ENCODE measurements around the gene LINGO4.

LINGO4 gene

GRCh38 chr1:151832318-151832980 lies 27.2 kb upstream of the LINGO4 start:
- no peak overlapping the region for H3K4me2 ChIP-seq (ENCODE audit: low read length)
- no peak overlapping the region for H3K4me3 ChIP-seq (ENCODE audit: low read length)
- no peaks in the 10 kb centered on the region for H3K36me3 ChIP-seq (ENCODE audit: insufficient read depth, low read length)
- H3K27me3 ChIP-seq (ENCODE audit: control insufficient read depth, insufficient read depth, low read length): peaks cover 27% of the 10 kb centered on the region
- H3K9ac ChIP-seq (ENCODE audit: low read depth, low read length): no peak overlapping the region
- H3K9me3 ChIP-seq (replicated peaks; ENCODE audit: low read length): no peaks in the 10 kb centered on the region
- H3K4me1 ChIP-seq (ENCODE audit: control insufficient read depth, insufficient read depth, low read length): peaks cover 4% of the 10 kb centered on the region

DNA sequence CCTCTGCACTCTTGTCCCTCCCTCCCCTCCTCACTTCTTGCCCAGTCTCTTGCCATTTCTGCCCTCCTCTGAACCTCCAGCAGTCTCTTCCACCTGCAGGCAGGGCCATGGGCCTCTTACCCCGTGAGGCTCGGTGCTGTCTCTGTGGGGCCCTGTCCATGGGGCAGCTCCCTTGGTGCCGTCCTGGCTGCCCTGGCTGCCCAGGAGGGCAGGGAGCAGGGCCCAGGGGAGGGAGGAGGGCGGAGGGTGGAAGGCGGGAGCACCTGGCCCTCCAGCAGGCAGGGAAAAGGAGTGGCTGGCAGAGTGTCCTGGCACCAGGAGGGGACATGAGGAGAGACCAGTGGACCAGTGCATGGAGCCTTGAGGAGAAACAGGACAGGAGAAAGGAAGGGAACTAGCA lies 26.4 kb upstream of the LINGO4 start, which contains the start of gene RORC:
TSS of gene RORC (minus strand) at position 198 of the 400 bp plus-strand sequence. CDS start at position 160, 38 bp downstream.
- H3K4me2 ChIP-seq (ENCODE audit: low read length): no peak within 1 kb of the TSS
- H3K27me3 ChIP-seq (ENCODE audit: control insufficient read depth, insufficient read depth, low read length): peaks cover 23% of the 10 kb centered on the region
- H3K4me3 ChIP-seq (ENCODE audit: low read length): no peak within 1 kb of the TSS
- peaks cover 4% of the 10 kb centered on the region for H3K4me1 ChIP-seq (ENCODE audit: control insufficient read depth, insufficient read depth, low read length)
- H3K9ac ChIP-seq (ENCODE audit: low read depth, low read length): no peak within 1 kb of the TSS
- no peaks in the 10 kb centered on the region for H3K9me3 ChIP-seq (replicated peaks; ENCODE audit: low read length)
- no peaks in the 10 kb centered on the region for H3K36me3 ChIP-seq (ENCODE audit: insufficient read depth, low read length)

DNA sequence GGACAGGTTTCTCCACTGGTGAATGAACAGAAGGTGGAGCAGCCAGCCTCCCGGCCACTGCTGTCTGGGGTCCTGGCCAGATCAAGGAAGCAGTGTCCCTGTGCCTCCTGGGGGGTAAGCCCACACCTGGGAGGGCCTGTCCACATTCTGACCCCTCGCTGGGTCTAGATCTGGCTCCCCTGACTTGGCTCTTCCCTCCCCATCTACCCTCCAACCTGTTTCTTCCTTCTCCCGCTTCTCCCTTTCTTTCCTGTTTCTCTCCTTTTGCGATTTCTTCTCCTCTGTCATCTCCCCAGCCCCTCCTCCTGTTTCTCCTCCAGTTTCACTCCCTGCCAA lies 26.0 kb upstream of the LINGO4 start:
- H3K4me2 ChIP-seq (ENCODE audit: low read length): no peak overlapping the region
- H3K4me1 ChIP-seq (ENCODE audit: control insufficient read depth, insufficient read depth, low read length): peaks cover 4% of the 10 kb centered on the region
- peaks cover 27% of the 10 kb centered on the region for H3K27me3 ChIP-seq (ENCODE audit: control insufficient read depth, insufficient read depth, low read length)
- no peaks in the 10 kb centered on the region for H3K9me3 ChIP-seq (replicated peaks; ENCODE audit: low read length)
- H3K9ac ChIP-seq (ENCODE audit: low read depth, low read length): no peak overlapping the region
- no peaks in the 10 kb centered on the region for H3K36me3 ChIP-seq (ENCODE audit: insufficient read depth, low read length)
- H3K4me3 ChIP-seq (ENCODE audit: low read length): no peak overlapping the region

- no peak overlapping the region for H3K4me3 ChIP-seq (ENCODE audit: low read length)
- H3K27me3 ChIP-seq (ENCODE audit: control insufficient read depth, insufficient read depth, low read length): peaks cover 32% of the 10 kb centered on the region
- H3K4me2 ChIP-seq (ENCODE audit: low read length): no peak overlapping the region
- peaks cover 4% of the 10 kb centered on the region for H3K4me1 ChIP-seq (ENCODE audit: control insufficient read depth, insufficient read depth, low read length)
- no peaks in the 10 kb centered on the region for H3K9me3 ChIP-seq (replicated peaks; ENCODE audit: low read length)
- no peaks in the 10 kb centered on the region for H3K36me3 ChIP-seq (ENCODE audit: insufficient read depth, low read length)
- H3K9ac ChIP-seq (ENCODE audit: low read depth, low read length): no peak overlapping the region
These were observed 24.8 kb upstream of the LINGO4 start for GRCh38 chr1:151830055-151830454.

DNA sequence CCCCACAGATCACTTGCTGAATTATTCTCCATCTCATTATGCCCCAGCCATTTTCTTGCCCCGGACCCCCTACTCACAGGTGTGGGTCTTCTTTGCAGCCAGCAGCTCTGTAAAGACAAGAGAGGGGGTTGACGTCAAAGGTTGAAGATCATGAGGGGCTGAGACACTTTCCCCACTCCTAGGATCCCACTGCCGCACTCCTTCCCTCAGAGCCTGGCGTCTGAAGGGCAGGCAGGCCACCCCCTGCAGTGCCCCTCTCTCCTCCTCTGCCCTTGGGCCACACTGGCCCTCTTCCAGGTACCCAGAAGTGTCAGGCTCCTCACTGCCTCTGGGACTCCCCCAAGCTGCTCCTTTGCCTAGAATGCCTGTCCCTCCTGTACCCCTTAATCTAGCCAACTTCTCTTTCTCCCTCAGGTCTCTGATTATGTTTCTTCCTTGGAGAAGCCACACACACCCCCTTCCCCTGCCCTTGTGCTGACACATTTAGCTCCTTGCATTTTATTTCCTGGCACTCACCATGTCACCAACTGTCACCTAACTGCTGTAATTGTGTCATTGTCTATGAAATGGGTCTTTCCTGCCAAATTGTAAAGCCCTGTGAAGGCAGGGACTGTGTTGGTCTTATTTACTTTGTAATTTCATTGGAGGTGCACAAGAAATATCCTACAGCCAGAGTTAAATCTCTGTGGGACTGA lies 24.3 kb upstream of the LINGO4 start:
- Histone ChIP-seq H3K4me1 (ENCODE audit: control insufficient read depth, insufficient read depth, low read length) (peaks cover 4% of the 10 kb centered on the region), H3K4me3 (ENCODE audit: low read length) (no peak overlapping the region), H3K36me3 (ENCODE audit: insufficient read depth, low read length) (no peaks in the 10 kb centered on the region), H3K27me3 (ENCODE audit: control insufficient read depth, insufficient read depth, low read length) (peaks cover 37% of the 10 kb centered on the region), H3K9me3 (replicated peaks; ENCODE audit: low read length) (no peaks in the 10 kb centered on the region), H3K4me2 (ENCODE audit: low read length) (no peak overlapping the region), H3K9ac (ENCODE audit: low read depth, low read length) (no peak overlapping the region)

DNA sequence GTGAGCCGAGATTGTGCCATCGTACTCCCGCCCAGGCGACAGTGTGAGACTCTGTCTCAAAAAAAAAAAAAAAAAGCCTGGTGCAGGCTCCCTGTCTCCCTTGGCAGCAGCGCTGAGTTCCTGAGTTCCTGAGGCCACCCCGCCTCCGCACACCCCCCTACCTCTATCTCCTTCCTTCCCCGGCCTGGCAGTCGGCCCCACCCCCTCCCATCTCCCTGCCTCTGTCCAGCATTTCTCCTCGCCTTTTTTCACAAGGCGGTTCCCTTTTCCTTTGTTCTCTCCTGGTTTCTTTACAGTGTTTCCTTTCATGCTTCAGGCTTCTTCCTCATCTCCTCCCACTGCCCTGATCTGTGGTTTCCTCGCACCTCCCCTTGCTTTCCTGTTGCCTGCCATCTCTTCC lies 23.7 kb upstream of the LINGO4 start:
- Histone ChIP-seq H3K9me3 (replicated peaks; ENCODE audit: low read length) (no peaks in the 10 kb centered on the region), H3K27me3 (ENCODE audit: control insufficient read depth, insufficient read depth, low read length) (peaks cover 42% of the 10 kb centered on the region), H3K4me2 (ENCODE audit: low read length) (no peak overlapping the region), H3K36me3 (ENCODE audit: insufficient read depth, low read length) (no peaks in the 10 kb centered on the region), H3K4me3 (ENCODE audit: low read length) (no peak overlapping the region), H3K9ac (ENCODE audit: low read depth, low read length) (no peak overlapping the region), H3K4me1 (ENCODE audit: control insufficient read depth, insufficient read depth, low read length) (peaks cover 4% of the 10 kb centered on the region)

GRCh38 chr1:151827853-151828252 lies 22.6 kb upstream of the LINGO4 start:
- no peak overlapping the region for H3K9ac ChIP-seq (ENCODE audit: low read depth, low read length)
- no peaks in the 10 kb centered on the region for H3K36me3 ChIP-seq (ENCODE audit: insufficient read depth, low read length)
- H3K4me1 ChIP-seq (ENCODE audit: control insufficient read depth, insufficient read depth, low read length): peaks cover 4% of the 10 kb centered on the region
- H3K4me2 ChIP-seq (ENCODE audit: low read length): no peak overlapping the region
- no peaks in the 10 kb centered on the region for H3K9me3 ChIP-seq (replicated peaks; ENCODE audit: low read length)
- H3K4me3 ChIP-seq (ENCODE audit: low read length): no peak overlapping the region
- H3K27me3 ChIP-seq (ENCODE audit: control insufficient read depth, insufficient read depth, low read length): peaks cover 53% of the 10 kb centered on the region

GRCh38 chr1:151825751-151826660 lies 20.8 kb upstream of the LINGO4 start:
- H3K4me1 ChIP-seq (ENCODE audit: control insufficient read depth, insufficient read depth, low read length): peaks cover 4% of the 10 kb centered on the region
- H3K4me3 ChIP-seq (ENCODE audit: low read length): no peak overlapping the region
- H3K9me3 ChIP-seq (replicated peaks; ENCODE audit: low read length): no peaks in the 10 kb centered on the region
- H3K27me3 ChIP-seq (ENCODE audit: control insufficient read depth, insufficient read depth, low read length): peaks cover 65% of the 10 kb centered on the region
- H3K4me2 ChIP-seq (ENCODE audit: low read length): no peak overlapping the region
- no peak overlapping the region for H3K9ac ChIP-seq (ENCODE audit: low read depth, low read length)
- H3K36me3 ChIP-seq (ENCODE audit: insufficient read depth, low read length): no peaks in the 10 kb centered on the region

DNA sequence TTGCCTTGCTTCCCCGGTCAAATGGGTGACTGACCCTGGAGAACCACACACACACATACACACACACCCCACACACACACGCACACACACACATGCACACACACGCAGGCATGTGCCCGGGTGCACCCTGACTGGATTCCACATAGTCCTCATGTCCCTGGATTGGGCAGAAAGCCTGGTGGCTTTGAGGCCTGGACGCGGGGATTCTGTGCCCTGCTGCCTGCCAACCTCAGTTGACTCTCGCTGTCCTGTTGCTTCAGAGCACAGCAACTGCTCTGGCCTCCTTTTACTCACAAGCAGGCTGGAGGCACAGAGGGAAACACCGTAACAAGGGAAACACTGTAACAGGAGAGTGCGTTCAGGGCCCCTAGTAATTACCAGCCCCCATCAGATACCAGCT lies 20.0 kb upstream of the LINGO4 start:
- H3K4me1 ChIP-seq (ENCODE audit: control insufficient read depth, insufficient read depth, low read length): peaks cover 4% of the 10 kb centered on the region

GRCh38 chr1:151823175-151823574 lies 18.0 kb upstream of the LINGO4 start:
- Histone ChIP-seq H3K27me3 (ENCODE audit: control insufficient read depth, insufficient read depth, low read length) (peaks cover 60% of the 10 kb centered on the region), H3K9ac (ENCODE audit: low read depth, low read length) (no peak overlapping the region), H3K4me3 (ENCODE audit: low read length) (no peak overlapping the region), H3K36me3 (ENCODE audit: insufficient read depth, low read length) (no peaks in the 10 kb centered on the region), H3K4me1 (ENCODE audit: control insufficient read depth, insufficient read depth, low read length) (no peaks in the 10 kb centered on the region), H3K4me2 (ENCODE audit: low read length) (no peak overlapping the region), H3K9me3 (replicated peaks; ENCODE audit: low read length) (no peaks in the 10 kb centered on the region)

More for the DNA sequence above, 20.0 kb upstream of the LINGO4 start:
- Histone ChIP-seq H3K9ac (ENCODE audit: low read depth, low read length) (no peak overlapping the region), H3K4me3 (ENCODE audit: low read length) (no peak overlapping the region), H3K36me3 (ENCODE audit: insufficient read depth, low read length) (no peaks in the 10 kb centered on the region), H3K4me2 (ENCODE audit: low read length) (no peak overlapping the region), H3K27me3 (ENCODE audit: control insufficient read depth, insufficient read depth, low read length) (peaks cover 68% of the 10 kb centered on the region), H3K9me3 (replicated peaks; ENCODE audit: low read length) (no peaks in the 10 kb centered on the region)

- Histone ChIP-seq H3K4me2 (ENCODE audit: low read length) (no peak overlapping the region), H3K4me1 (ENCODE audit: control insufficient read depth, insufficient read depth, low read length) (no peaks in the 10 kb centered on the region), H3K27me3 (ENCODE audit: control insufficient read depth, insufficient read depth, low read length) (peaks cover 64% of the 10 kb centered on the region), H3K9ac (ENCODE audit: low read depth, low read length) (no peak overlapping the region), H3K4me3 (ENCODE audit: low read length) (no peak overlapping the region), H3K9me3 (replicated peaks; ENCODE audit: low read length) (no peaks in the 10 kb centered on the region), H3K36me3 (ENCODE audit: insufficient read depth, low read length) (no peaks in the 10 kb centered on the region)
These were observed 17.2 kb upstream of the LINGO4 start for GRCh38 chr1:151822404-151822803.

All from skeletal muscle satellite cell (primary cell).